ENCODE results near the gene GNG13. TPM values are rescaled to one million over a fixed set of nuclear protein-coding genes. Genes with fewer than 3 reads are reported as not detected.

The GNG13 gene
- total RNA-seq, 1 donor from 2014 or later = not detected

- Histone ChIP-seq H2AFZ (replicated peaks) (no peak overlapping the region), H3K27ac (no peak overlapping the region), H3K4me3 (no peak overlapping the region), H4K20me1 (ENCODE audit: low read depth) (no peaks in the 10 kb centered on the region), H3K27me3 (no peaks in the 10 kb centered on the region), H3K36me3 (no peaks in the 10 kb centered on the region), H3K79me2 (ENCODE audit: low read depth) (no peaks in the 10 kb centered on the region), H3F3A (ENCODE audit: low read depth) (peaks cover 21% of the 10 kb centered on the region), H3K9ac (no peak overlapping the region), H3K4me2 (no peak overlapping the region), H3K9me3 (ENCODE audit: low read depth) (no peaks in the 10 kb centered on the region), H3K4me1 (peaks cover 22% of the 10 kb centered on the region)
- no peak for DNase-seq (ENCODE audit: low spot score)
- TF ChIP-seq CTCF (IDR thresholded peaks at IDR 0.05) = no peak
- no peak for TF ChIP-seq EZH2 (IDR thresholded peaks at IDR 0.05)
- no peak for TF ChIP-seq EZH2phosphoT487 (IDR thresholded peaks at IDR 0.05)
- no peak overlapping the region for H3K4me3 Mint-ChIP-seq
- no peaks in the 10 kb centered on the region for H3K36me3 Mint-ChIP-seq
- peaks cover 5% of the 10 kb centered on the region for H3K27me3 Mint-ChIP-seq (ENCODE audit: insufficient read depth, low read depth)
- no peak overlapping the region for H3K27ac Mint-ChIP-seq
- H3K9me3 Mint-ChIP-seq = no peaks in the 10 kb centered on the region
- peaks cover 34% of the 10 kb centered on the region for H3K4me1 Mint-ChIP-seq
These were observed 51.5 kb downstream of the GNG13 start for GRCh38 chr16:749010-749409.

MicroRNA genes within 50 kb of the gene (microRNA counts, 767-probe panel; counts per million panel counts)
- microRNA hsa-miR-662 = 460 counts per million, percentile 90 among the panel's probes with 10 or more counts

Small RNA genes within 50 kb of the gene (microRNA-seq; reads per million reads assigned to microRNA genes)
- gene MIR662 = not detected

Small RNA genes within 50 kb of the gene (small RNA-seq; reads per million reads assigned to genes)
- not detected for gene MIR662

Other genes starting within 250 kb of the GNG13 start
- gene PRR35, start 240.3 kb downstream of the GNG13 start, total RNA-seq (ENCODE audit: low replicate concordance) = not detected in 2 replicates
- 0.28 TPM in 1 of 2 replicates, not detected in the other for gene NHLRC4, start 233.7 kb downstream of the GNG13 start, total RNA-seq (ENCODE audit: low replicate concordance)
- gene PIGQ, start 230.8 kb downstream of the GNG13 start, total RNA-seq (ENCODE audit: low replicate concordance) = 16.1 and 60.7 TPM in 2 replicates
- 6.0 and 30.0 TPM in 2 replicates for gene RAB40C, start 210.7 kb downstream of the GNG13 start, total RNA-seq (ENCODE audit: low replicate concordance)
- 5.9 and 22.5 TPM in 2 replicates for gene WFIKKN1, start 169.7 kb downstream of the GNG13 start, total RNA-seq (ENCODE audit: low replicate concordance)
- gene METTL26, start 164.4 kb downstream of the GNG13 start, total RNA-seq (ENCODE audit: low replicate concordance) = 46.0 and 125 TPM in 2 replicates
- gene MCRIP2, start 158.9 kb downstream of the GNG13 start, total RNA-seq (ENCODE audit: low replicate concordance) = 1.5 and 4.7 TPM in 2 replicates
- 9.3 and 33.4 TPM in 2 replicates for gene WDR90, start 151.4 kb downstream of the GNG13 start, total RNA-seq (ENCODE audit: low replicate concordance)
- 34.0 and 138 TPM in 2 replicates for gene RHOT2, start 132.6 kb downstream of the GNG13 start, total RNA-seq (ENCODE audit: low replicate concordance)
- gene RHBDL1, start 125.1 kb downstream of the GNG13 start, total RNA-seq (ENCODE audit: low replicate concordance) = 0.28 and 5.3 TPM in 2 replicates
- gene STUB1, start 120.3 kb downstream of the GNG13 start, total RNA-seq (ENCODE audit: low replicate concordance) = 27.0 and 79.5 TPM in 2 replicates
- 32.1 and 54.8 TPM in 2 replicates for gene JMJD8, start 116.4 kb downstream of the GNG13 start, total RNA-seq (ENCODE audit: low replicate concordance)
- gene WDR24, start 110.3 kb downstream of the GNG13 start, total RNA-seq (ENCODE audit: low replicate concordance) = 3.5 and 12.5 TPM in 2 replicates
- 0.13 and 0.65 TPM in 2 replicates for gene FBXL16, start 94.9 kb downstream of the GNG13 start, total RNA-seq (ENCODE audit: low replicate concordance)
- gene METRN, start 85.6 kb downstream of the GNG13 start, total RNA-seq (ENCODE audit: low replicate concordance) = 24.3 and 110 TPM in 2 replicates
- 7.5 and 20.9 TPM in 2 replicates for gene ANTKMT, start 79.6 kb downstream of the GNG13 start, total RNA-seq (ENCODE audit: low replicate concordance)
- 0.67 and 3.7 TPM in 2 replicates for gene CCDC78, start 74.3 kb downstream of the GNG13 start, total RNA-seq (ENCODE audit: low replicate concordance)
- gene HAGHL, start 73.6 kb downstream of the GNG13 start, total RNA-seq (ENCODE audit: low replicate concordance) = 1.0 and 5.4 TPM in 2 replicates
- gene CIAO3, start 59.7 kb downstream of the GNG13 start, total RNA-seq (ENCODE audit: low replicate concordance) = 20.5 and 38.2 TPM in 2 replicates
- gene MSLN, start 40.0 kb downstream of the GNG13 start, total RNA-seq (ENCODE audit: low replicate concordance) = 0.82 and 1.2 TPM in 2 replicates
- gene RPUSD1, start 12.4 kb downstream of the GNG13 start, total RNA-seq (ENCODE audit: low replicate concordance) = 5.6 and 22.7 TPM in 2 replicates
- 35.6 and 124 TPM in 2 replicates for gene CHTF18, start 12.1 kb downstream of the GNG13 start, total RNA-seq (ENCODE audit: low replicate concordance)
- gene LMF1, start 170.2 kb upstream of the GNG13 start, total RNA-seq (ENCODE audit: low replicate concordance) = 3.4 and 26.8 TPM in 2 replicates
- gene SOX8, start 181.0 kb upstream of the GNG13 start, total RNA-seq (ENCODE audit: low replicate concordance) = 0.75 and 3.0 TPM in 2 replicates